Smooth muscle cell (in vitro differentiated cells): Measurements from ENCODE around the gene ZFAND3. TPM values are rescaled to one million over a fixed set of nuclear protein-coding genes. Genes with fewer than 3 reads are reported as not detected.

Source experiments
- DNase-seq: peaks from one replicate; lab custom pipeline; 2025; ENCODE audit not compliant: unreplicated experiment; lab: John Stamatoyannopoulos, UW
- H2AFZ ChIP-seq: fragments of 200-600 bp; sonication (generic); 2 replicates; pipeline ENCODE4 v1.6.0; 2016; ENCODE audit warnings: antibody characterized with exemption, low read depth, mild to moderate bottlenecking
- H3F3A ChIP-seq: fragments of 200-600 bp; sonication (generic); 2 replicates; pipeline ENCODE4 v1.6.0; 2017; ENCODE audit warnings: antibody characterized with exemption, low read depth
- H3K27ac ChIP-seq: fragments of 200-600 bp; sonication (generic); 2 replicates; pipeline ENCODE4 v1.5.1; 2016; ENCODE audit warnings: low read depth, mild to moderate bottlenecking
- H3K27me3 ChIP-seq: fragments of 200-600 bp; sonication (generic); 2 replicates; pipeline ENCODE4 v1.6.1; 2016; ENCODE audit warnings: low read depth, mild to moderate bottlenecking
- H3K36me3 ChIP-seq: fragments of 200-600 bp; sonication (generic); 2 replicates; pipeline ENCODE4 v1.5.1; 2016; ENCODE audit warnings: low read depth
- H3K4me1 ChIP-seq: fragments of 200-600 bp; sonication (generic); 2 replicates; pipeline ENCODE4 v1.5.1; 2016; ENCODE audit warnings: low read depth
- H3K4me2 ChIP-seq: fragments of 200-600 bp; sonication (generic); 2 replicates; pipeline ENCODE4 v1.6.0; 2016; ENCODE audit warnings: mild to moderate bottlenecking
- H3K4me3 ChIP-seq: fragments of 200-600 bp; sonication (generic); 2 replicates; pipeline ENCODE4 v1.5.1; 2016; ENCODE audit warnings: mild to moderate bottlenecking
- H3K79me2 ChIP-seq: fragments of 200-600 bp; sonication (generic); 2 replicates; pipeline ENCODE4 v1.6.0; 2016; ENCODE audit warnings: low read depth, mild to moderate bottlenecking
- H3K9ac ChIP-seq: fragments of 200-600 bp; sonication (generic); 2 replicates; pipeline ENCODE4 v1.6.0; 2016; ENCODE audit warnings: low read depth
- H3K9me3 ChIP-seq: fragments of 200-600 bp; sonication (generic); replicated peaks from 2 replicates; pipeline ENCODE4 v1.5.1; 2016; ENCODE audit warnings: low read depth
- H4K20me1 ChIP-seq: fragments of 200-600 bp; sonication (generic); 2 replicates; pipeline ENCODE4 v1.6.0; 2016; ENCODE audit warnings: low read depth
- CTCF ChIP-seq: fragments of 200-600 bp; sonication (generic); IDR thresholded peaks from 2 replicates; pipeline ENCODE4 v1.5.1; 2017; ENCODE audit warnings: borderline replicate concordance, mild to moderate bottlenecking, antibody characterized with exemption; ENCODE audit not compliant: insufficient read depth, poor library complexity, severe bottlenecking
- WGBS: methylation state at CpG from one replicate; pipeline ENCODE4 v1.1.7; 2016; ENCODE audit warnings: low lambda C conversion rate; 5-methylcytosine and 5-hydroxymethylcytosine counted together
- polyA plus RNA-seq: library from polyadenylated mRNA; unstranded; fragments of >200 nt; fragmentation: Nextera tagmentation; extraction: Ambion mirVana; gene quantifications from 2 replicates; pipeline ENCODE4 v1.2.1, GENCODE V29; 2016
- total RNA-seq: library from RNA; depleted of rRNA; stranded (reverse); fragments of >200 nt; gene quantifications from 2 replicates; pipeline ENCODE4 v1.2.3, GENCODE V29; 2014

The ZFAND3 gene
- total and polyA plus RNA-seq, 2 experiments from 2014 or later: 27.6 to 40.5 TPM

GRCh38 chr6:38187325-38187724 lies 367.8 kb downstream of the ZFAND3 start:
- H3K79me2 ChIP-seq: no peaks in the 10 kb centered on the region
- H3K27me3 ChIP-seq: peaks cover 3% of the 10 kb centered on the region
- H3K4me1 ChIP-seq: peaks cover 10% of the 10 kb centered on the region
- H2AFZ ChIP-seq: no peak overlapping the region
- no peak for DNase-seq
- H3K4me2 ChIP-seq: no peak overlapping the region
- H3K4me3 ChIP-seq: no peak overlapping the region
- no peaks in the 10 kb centered on the region for H3K36me3 ChIP-seq
- no peaks in the 10 kb centered on the region for H3F3A ChIP-seq
- no peak overlapping the region for H3K9ac ChIP-seq
- H3K9me3 ChIP-seq: no peaks in the 10 kb centered on the region
- no peak overlapping the region for H3K27ac ChIP-seq
- no peak for TF ChIP-seq CTCF
- no peaks in the 10 kb centered on the region for H4K20me1 ChIP-seq
- WGBS: 70% methylated on average over 8 of the region's 8 CpGs

- Histone ChIP-seq H3K4me1 (peaks cover 13% of the 10 kb centered on the region), H3K9ac (no peak overlapping the region), H3K4me3 (no peak overlapping the region), H3K36me3 (no peaks in the 10 kb centered on the region), H4K20me1 (no peaks in the 10 kb centered on the region), H3K9me3 (no peaks in the 10 kb centered on the region), H3K79me2 (no peaks in the 10 kb centered on the region), H3K4me2 (no peak overlapping the region), H2AFZ (no peak overlapping the region), H3K27ac (no peak overlapping the region), H3F3A (no peaks in the 10 kb centered on the region), H3K27me3 (peaks cover 3% of the 10 kb centered on the region)
- WGBS: 95% methylated on average over 20 of the region's 20 CpGs
- no peak for DNase-seq
- no peak for TF ChIP-seq CTCF
These were observed 368.5 kb downstream of the ZFAND3 start for GRCh38 chr6:38187811-38188590.

GRCh38 chr6:38188677-38189335 lies 369.3 kb downstream of the ZFAND3 start:
- Histone ChIP-seq H3K9ac (no peak overlapping the region), H3K4me1 (peaks cover 13% of the 10 kb centered on the region), H3K9me3 (no peaks in the 10 kb centered on the region), H3K27me3 (peaks cover 3% of the 10 kb centered on the region), H3K27ac (no peak overlapping the region), H3F3A (no peaks in the 10 kb centered on the region), H3K36me3 (no peaks in the 10 kb centered on the region), H3K4me2 (no peak overlapping the region), H2AFZ (no peak overlapping the region), H3K4me3 (no peak overlapping the region), H3K79me2 (no peaks in the 10 kb centered on the region), H4K20me1 (no peaks in the 10 kb centered on the region)
- TF ChIP-seq CTCF: no peak
- no peak for DNase-seq
- WGBS: 99% methylated on average over 14 of the region's 14 CpGs
